GM23338 (cell line): Measurements from ENCODE around the gene CCND1. TPM values are rescaled to one million over a fixed set of nuclear protein-coding genes. Genes with fewer than 3 reads are reported as not detected.

ENCODE experiments used
- ATAC-seq: fragments of 200-7000 bp; cut with Tn5 transposase; 3 replicates; pipeline ENCODE4 v1.9.1; 2020
- DNase-seq: peaks from one replicate; pipeline ENCODE4 v3.0.0-alpha.2; 2015; ENCODE audit warnings: low spot score
- H2AFZ ChIP-seq: fragments of 200-600 bp; sonication (generic); 2 replicates; pipeline ENCODE4 v1.8.0; 2016; ENCODE audit warnings: antibody characterized with exemption, mild to moderate bottlenecking, moderate library complexity
- H3F3A ChIP-seq: fragments of 200-600 bp; sonication (generic); replicated peaks from 2 replicates; pipeline ENCODE4 v1.8.0; 2017; ENCODE audit warnings: antibody characterized with exemption, mixed run types, low read depth
- H3K27ac ChIP-seq: fragments of 200-600 bp; sonication (generic); 2 replicates; pipeline ENCODE4 v1.6.1; 2016; ENCODE audit warnings: low read depth
- H3K27me3 ChIP-seq: fragments of 200-600 bp; sonication (generic); 2 replicates; pipeline ENCODE4 v1.8.0; 2016; ENCODE audit warnings: mild to moderate bottlenecking, mixed run types, moderate library complexity; ENCODE audit not compliant: insufficient read depth
- H3K36me3 ChIP-seq: fragments of 200-600 bp; sonication (generic); 2 replicates; pipeline ENCODE4 v1.8.0; 2016; ENCODE audit warnings: mild to moderate bottlenecking; ENCODE audit not compliant: insufficient read depth
- H3K4me1 ChIP-seq: fragments of 200-600 bp; sonication (generic); 2 replicates; pipeline ENCODE4 v1.8.0; 2016; ENCODE audit warnings: mild to moderate bottlenecking, moderate library complexity; ENCODE audit not compliant: insufficient read depth
- H3K4me2 ChIP-seq: fragments of 200-600 bp; sonication (generic); 2 replicates; pipeline ENCODE4 v1.7.1; 2017; ENCODE audit warnings: mixed run types
- H3K4me3 ChIP-seq: fragments of 200-600 bp; sonication (generic); 2 replicates; pipeline ENCODE4 v1.6.1; 2016; ENCODE audit warnings: mixed run types
- H3K79me2 ChIP-seq: fragments of 200-600 bp; sonication (generic); replicated peaks from 2 replicates; pipeline ENCODE4 v1.8.0; 2017; ENCODE audit warnings: mild to moderate bottlenecking; ENCODE audit not compliant: insufficient read depth
- H3K9me2 ChIP-seq: fragments of 200-600 bp; sonication (generic); 2 replicates; pipeline ENCODE4 v1.8.0; 2017; ENCODE audit not compliant: insufficient read depth
- H4K20me1 ChIP-seq: fragments of 200-600 bp; sonication (generic); replicated peaks from 2 replicates; pipeline ENCODE4 v1.8.0; 2017; ENCODE audit warnings: mild to moderate bottlenecking; ENCODE audit not compliant: insufficient read depth
- H3K27ac Mint-ChIP-seq: 2 replicates; pipeline ENCODE4 v1.8.0; 2020; ENCODE audit warnings: inconsistent platforms, mild to moderate bottlenecking, moderate library complexity, mixed read lengths
- H3K27me3 Mint-ChIP-seq: 3 replicates; pipeline ENCODE4 v1.8.0; 2022; ENCODE audit warnings: low read depth, mild to moderate bottlenecking, moderate library complexity, mixed read lengths, inconsistent platforms; ENCODE audit not compliant: insufficient read depth, poor library complexity
- H3K36me3 Mint-ChIP-seq: 3 replicates; pipeline ENCODE4 v1.8.0; 2021; ENCODE audit warnings: low read depth, mild to moderate bottlenecking, inconsistent platforms, moderate library complexity, mixed read lengths
- H3K4me1 Mint-ChIP-seq: 3 replicates; pipeline ENCODE4 v1.8.0; 2020; ENCODE audit warnings: mild to moderate bottlenecking, inconsistent platforms, mixed read lengths
- H3K4me3 Mint-ChIP-seq: 3 replicates; pipeline ENCODE4 v1.8.0; 2021; ENCODE audit warnings: moderate library complexity, mild to moderate bottlenecking, inconsistent platforms, mixed read lengths
- H3K9me3 Mint-ChIP-seq: 3 replicates; pipeline ENCODE4 v1.8.0; 2020; ENCODE audit warnings: moderate library complexity, mild to moderate bottlenecking, inconsistent platforms, mixed read lengths
- CREB1 ChIP-seq: fragments of 250-450 bp; sonication (Bioruptor Pico); IDR thresholded peaks from 2 replicates; pipeline ENCODE4 v1.5.0; 2020; ENCODE audit warnings: low read depth, mild to moderate bottlenecking, moderate library complexity
- CTCF ChIP-seq, 2 experiments: fragments of 200-600 bp in 1 of 2; sonication (generic) in 1 of 2; conservative IDR thresholded peaks; 2 replicates each; pipeline versions ENCODE4 v1.5.1 to v1.6.1; 2016 to 2017; ENCODE audit warnings: antibody characterized with exemption in 2 of 2, low read depth in 2 of 2, mild to moderate bottlenecking in 2 of 2, moderate library complexity in 1 of 2
- ETS1 ChIP-seq: IDR thresholded peaks from 2 replicates; pipeline ENCODE4 v1.6.1; 2016; ENCODE audit warnings: antibody characterized with exemption
- EZH2 ChIP-seq: fragments of 200-600 bp; sonication (generic); IDR thresholded peaks from one replicate; pipeline ENCODE4 v1.8.0; 2017; ENCODE audit warnings: antibody characterized with exemption, mild to moderate bottlenecking, low read depth; ENCODE audit not compliant: unreplicated experiment
- EZH2phosphoT487 ChIP-seq: fragments of 200-600 bp; sonication (generic); IDR thresholded peaks from one replicate; pipeline ENCODE4 v1.8.1; 2018; ENCODE audit warnings: antibody characterized with exemption; ENCODE audit not compliant: unreplicated experiment
- JUNB ChIP-seq: IDR thresholded peaks from one replicate; pipeline ENCODE4 v1.6.1; 2016; ENCODE audit warnings: antibody characterized with exemption; ENCODE audit not compliant: unreplicated experiment
- NANOG ChIP-seq: IDR thresholded peaks from 2 replicates; pipeline ENCODE4 v1.6.1; 2016; ENCODE audit warnings: antibody characterized with exemption, borderline replicate concordance
- REST ChIP-seq: IDR thresholded peaks from one replicate; pipeline ENCODE4 v1.6.1; 2018; ENCODE audit warnings: antibody characterized with exemption; ENCODE audit not compliant: unreplicated experiment
- STAT1 ChIP-seq: IDR thresholded peaks from one replicate; pipeline ENCODE4 v1.6.1; 2016; ENCODE audit warnings: antibody characterized with exemption; ENCODE audit not compliant: unreplicated experiment
- ZNF114 ChIP-seq: fragments of 250-450 bp; sonication (Bioruptor Pico); IDR thresholded peaks from 2 replicates; pipeline ENCODE4 v1.5.0; 2020; ENCODE audit warnings: mild to moderate bottlenecking, moderate library complexity
- ZNF331 ChIP-seq: fragments of 250-450 bp; sonication (Bioruptor Pico); IDR thresholded peaks from 2 replicates; pipeline ENCODE4 v1.5.0; 2020; ENCODE audit warnings: low read depth, mild to moderate bottlenecking, moderate library complexity
- ZNF462 ChIP-seq: fragments of 250-450 bp; sonication (Bioruptor Pico); IDR thresholded peaks from 2 replicates; pipeline ENCODE4 v1.5.0; 2020; ENCODE audit warnings: mild to moderate bottlenecking, moderate library complexity
- polyA plus RNA-seq: library from polyadenylated mRNA; unstranded; fragments of >200 nt; fragmentation: Nextera tagmentation; extraction: Ambion mirVana; gene quantifications from 2 replicates; pipeline ENCODE4 v1.2.1, GENCODE V29; 2016
- total RNA-seq: library from RNA; depleted of rRNA; stranded (reverse); fragments of >200 nt; shearing (Covaris generic); gene quantifications from 2 replicates; pipeline ENCODE4 v1.2.3, GENCODE V29; 2014

Gene CCND1
- total and polyA plus RNA-seq, 2 experiments from 2014 or later = 109 to 183 TPM

GRCh38 chr11:69697861-69698260 lies 56.9 kb downstream of the CCND1 start (continued):
- TF ChIP-seq ETS1 = no peak
- no peak for TF ChIP-seq REST
- no peak for TF ChIP-seq CTCF (conservative IDR thresholded peaks at IDR 0.05; ENCODE audit: low read depth in 2 of 2)
- TF ChIP-seq JUNB = no peak
- no peak for TF ChIP-seq NANOG

GRCh38 chr11:69698362-69698761 lies 57.4 kb downstream of the CCND1 start:
- Histone ChIP-seq H3K4me2 (no peak overlapping the region), H3K79me2 (peaks cover 21% of the 10 kb centered on the region), H4K20me1 (peaks cover 7% of the 10 kb centered on the region), H3K36me3 (peaks cover 20% of the 10 kb centered on the region), H3K4me3 (no peak overlapping the region), H2AFZ (no peak overlapping the region), H3K9me2 (no peaks in the 10 kb centered on the region), H3K27me3 (no peaks in the 10 kb centered on the region), H3K27ac (no peak overlapping the region), H3K4me1 (peaks cover 24% of the 10 kb centered on the region), H3F3A (peaks cover 33% of the 10 kb centered on the region)
- no peak overlapping the region; the same call in 1 of the 2 replicates for H3K27ac Mint-ChIP-seq
- H3K4me1 Mint-ChIP-seq = peaks cover 38% of the 10 kb centered on the region
- no peak for ATAC-seq
- no peaks in the 10 kb centered on the region for H3K9me3 Mint-ChIP-seq
- H3K4me3 Mint-ChIP-seq = no peak overlapping the region
- peaks cover 15% of the 10 kb centered on the region for H3K27me3 Mint-ChIP-seq
- peaks cover 32% of the 10 kb centered on the region for H3K36me3 Mint-ChIP-seq
- no peak for DNase-seq
- TF ChIP-seq JUNB = no peak
- no peak for TF ChIP-seq ZNF331 (CRISPR knock-in tag)
- TF ChIP-seq ETS1 = no peak
- TF ChIP-seq NANOG = no peak
- TF ChIP-seq ZNF114 (CRISPR knock-in tag) = no peak
- TF ChIP-seq ZNF462 (CRISPR knock-in tag) = no peak
- TF ChIP-seq STAT1 = no peak
- no peak for TF ChIP-seq EZH2phosphoT487
- TF ChIP-seq EZH2 = no peak
- no peak for TF ChIP-seq CREB1 (CRISPR knock-in tag)
